Fibroblast of the aortic adventitia (primary cell): ENCODE data around the gene YJEFN3. TPM values are rescaled to one million over a fixed set of nuclear protein-coding genes. Genes with fewer than 3 reads are reported as not detected.

Source experiments
- DNase-seq: peaks from one replicate; pipeline ENCODE4 v3.0.0-alpha.2; 2010; ENCODE audit warnings: low read depth
- H3K4me3 ChIP-seq: 2 replicates; pipeline ENCODE4 v1.5.1; 2011; ENCODE audit warnings: low read depth, mild to moderate bottlenecking, control low read depth, low read length, moderate library complexity
- total RNA-seq: library from RNA; depleted of rRNA; stranded (reverse); fragments of >200 nt; gene quantifications from 2 replicates; pipeline ENCODE4 v1.2.3, GENCODE V29; 2012; ENCODE audit warnings: low replicate concordance
- TF ChIP-seq, protein P1 (sequence below): IDR thresholded peaks from 2 replicates; pipeline ENCODE4 v1.5.1; 2011; ENCODE audit warnings: mild to moderate bottlenecking, low read length, control low read depth, inconsistent platforms; ENCODE audit not compliant: insufficient read depth

The YJEFN3 gene
- total RNA-seq, 1 donor: 0.45 TPM

DNA sequence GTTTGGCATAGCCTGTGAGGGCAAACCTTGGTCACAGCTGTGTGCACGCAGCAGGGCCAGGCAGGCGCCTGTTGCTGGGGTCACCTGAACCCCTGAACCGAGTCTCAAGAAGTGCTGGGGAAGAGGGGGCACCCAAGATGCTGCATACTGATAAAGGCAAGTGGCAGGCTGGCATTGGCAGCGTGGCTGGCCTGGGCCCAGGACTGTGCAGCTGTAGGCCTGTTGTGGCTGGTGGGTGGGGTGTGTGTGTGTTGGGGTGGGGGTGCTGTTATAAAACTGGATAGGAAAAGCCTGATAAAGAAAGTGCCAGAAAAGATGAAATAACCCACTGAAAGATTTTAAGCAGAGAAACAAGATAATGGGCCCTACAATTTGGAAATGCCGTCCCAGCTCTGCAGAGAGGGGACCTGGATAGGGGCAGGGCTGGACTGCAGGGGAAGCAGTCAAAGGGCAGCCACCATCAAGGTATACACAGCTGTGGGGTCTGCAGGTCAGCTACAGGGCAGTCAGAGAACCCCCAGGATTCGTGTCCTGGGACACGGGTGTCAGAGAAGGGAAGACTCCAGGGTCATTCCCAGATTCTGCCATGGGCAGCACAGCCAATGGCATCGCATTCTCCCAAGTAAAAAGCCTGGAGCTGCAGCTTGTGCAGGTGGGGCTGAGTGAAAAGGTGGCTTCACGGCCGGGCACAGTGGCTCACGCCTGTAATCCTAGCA is 42.5 kb downstream of the YJEFN3 start:
- TF ChIP-seq, protein P1, sequence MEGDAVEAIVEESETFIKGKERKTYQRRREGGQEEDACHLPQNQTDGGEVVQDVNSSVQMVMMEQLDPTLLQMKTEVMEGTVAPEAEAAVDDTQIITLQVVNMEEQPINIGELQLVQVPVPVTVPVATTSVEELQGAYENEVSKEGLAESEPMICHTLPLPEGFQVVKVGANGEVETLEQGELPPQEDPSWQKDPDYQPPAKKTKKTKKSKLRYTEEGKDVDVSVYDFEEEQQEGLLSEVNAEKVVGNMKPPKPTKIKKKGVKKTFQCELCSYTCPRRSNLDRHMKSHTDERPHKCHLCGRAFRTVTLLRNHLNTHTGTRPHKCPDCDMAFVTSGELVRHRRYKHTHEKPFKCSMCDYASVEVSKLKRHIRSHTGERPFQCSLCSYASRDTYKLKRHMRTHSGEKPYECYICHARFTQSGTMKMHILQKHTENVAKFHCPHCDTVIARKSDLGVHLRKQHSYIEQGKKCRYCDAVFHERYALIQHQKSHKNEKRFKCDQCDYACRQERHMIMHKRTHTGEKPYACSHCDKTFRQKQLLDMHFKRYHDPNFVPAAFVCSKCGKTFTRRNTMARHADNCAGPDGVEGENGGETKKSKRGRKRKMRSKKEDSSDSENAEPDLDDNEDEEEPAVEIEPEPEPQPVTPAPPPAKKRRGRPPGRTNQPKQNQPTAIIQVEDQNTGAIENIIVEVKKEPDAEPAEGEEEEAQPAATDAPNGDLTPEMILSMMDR: no peak
- DNase-seq: no peak
- no peak overlapping the region for H3K4me3 ChIP-seq

DNA sequence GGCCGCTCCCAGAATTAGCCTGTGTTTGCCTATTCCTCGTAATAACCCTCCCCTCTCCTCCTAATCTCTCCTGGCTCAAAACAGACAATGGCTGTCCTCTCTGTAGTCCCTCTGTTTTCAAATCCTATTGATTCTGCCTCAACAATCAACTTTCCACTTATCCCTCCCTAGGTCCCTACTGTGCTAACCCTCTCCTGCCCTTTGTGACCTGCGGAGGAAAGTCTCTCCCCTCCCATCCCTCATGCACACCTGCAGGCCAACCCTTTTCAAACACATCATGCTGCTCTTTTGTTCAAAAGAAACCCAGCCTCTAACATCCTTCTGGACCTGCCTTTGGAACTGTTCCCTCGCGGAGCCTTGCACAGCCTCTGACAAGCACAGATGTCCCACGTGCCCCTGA is 46.7 kb downstream of the YJEFN3 start:
- no peak for DNase-seq
- H3K4me3 ChIP-seq: no peak overlapping the region
- TF ChIP-seq, protein P1: no peak

DNA sequence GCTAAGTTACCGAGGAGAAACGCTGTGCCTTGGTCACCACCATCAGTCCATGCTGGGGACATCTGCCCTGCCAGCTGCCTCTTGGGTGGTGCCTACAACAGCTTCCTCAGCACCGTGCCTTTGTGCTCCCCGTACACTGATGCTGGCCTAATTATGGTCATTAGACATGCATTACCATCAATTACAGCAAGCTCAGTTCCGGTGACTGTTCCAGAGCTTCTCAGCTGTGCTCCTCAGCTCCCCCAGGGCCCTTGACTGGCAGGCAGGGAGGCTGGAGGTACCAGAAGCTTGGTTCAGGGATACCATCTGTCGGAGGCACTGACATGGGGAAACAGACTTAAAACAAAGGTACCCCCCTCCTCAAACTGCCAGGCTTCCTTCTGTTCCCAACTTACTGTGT is 49.5 kb downstream of the YJEFN3 start:
- DNase-seq: no peak
- no peak overlapping the region for H3K4me3 ChIP-seq
- TF ChIP-seq, protein P1: no peak

DNA sequence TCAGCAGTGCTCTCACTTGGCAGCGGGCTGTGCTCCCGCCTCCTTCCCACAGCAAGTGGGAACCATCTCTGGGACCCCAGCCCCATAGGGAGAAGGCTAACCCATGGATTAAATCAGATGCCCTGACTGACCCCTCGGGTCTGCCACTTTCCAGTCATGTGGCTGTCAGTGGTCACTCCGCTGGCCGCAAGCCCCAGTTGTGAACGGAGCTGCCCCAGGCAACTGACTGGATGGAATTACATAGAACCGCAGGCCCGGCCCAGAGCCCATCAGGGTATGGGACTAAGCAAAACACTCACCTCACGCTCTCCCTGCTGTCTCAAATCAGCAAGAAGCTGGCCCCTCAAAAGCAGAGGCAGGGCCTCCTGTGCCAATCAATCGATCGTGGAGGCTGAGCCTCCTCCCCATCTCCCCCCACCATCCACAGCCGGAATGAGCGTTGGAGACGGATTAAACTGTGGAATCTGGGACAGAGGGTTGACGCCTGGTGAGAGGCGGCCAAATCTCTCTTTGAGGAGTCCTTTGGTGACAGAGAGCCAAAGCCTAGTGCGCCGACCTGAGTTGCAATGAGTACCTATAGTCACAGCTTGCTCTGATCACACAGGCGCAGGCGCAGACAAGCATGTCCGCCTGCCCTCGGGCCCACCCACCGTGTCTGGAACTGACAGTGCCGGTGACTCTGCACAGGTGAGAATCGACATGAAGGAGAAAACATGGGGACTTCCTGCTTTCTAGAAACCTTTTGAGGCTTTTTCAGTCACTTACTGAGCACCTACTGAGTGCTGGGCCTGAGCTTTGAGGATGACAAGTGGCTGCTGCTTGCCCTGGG is 51.0 kb downstream of the YJEFN3 start:
- TF ChIP-seq, protein P1: no peak
- no peak for DNase-seq
- H3K4me3 ChIP-seq: no peak overlapping the region

DNA sequence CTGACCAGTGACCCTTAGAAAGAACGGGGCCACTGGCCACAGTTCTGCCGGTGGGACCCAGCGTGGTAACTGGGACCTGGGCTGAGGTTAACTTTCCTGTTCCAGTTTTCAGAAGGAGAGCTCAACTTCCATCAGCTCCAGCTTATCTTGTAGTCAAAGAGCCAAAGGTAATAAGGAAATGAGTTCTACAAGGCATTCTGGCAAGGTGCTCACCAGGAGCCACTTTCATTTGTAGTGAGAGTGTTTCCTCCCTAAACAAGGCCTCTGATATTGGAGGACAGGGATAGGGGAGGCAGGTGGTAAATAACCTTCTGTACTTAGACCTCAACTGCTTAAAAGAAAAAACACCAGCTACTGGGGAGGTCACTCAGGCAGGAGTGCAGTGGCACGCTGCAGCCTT is 51.7 kb downstream of the YJEFN3 start:
- no peak for DNase-seq
- TF ChIP-seq, protein P1: no peak
- H3K4me3 ChIP-seq: no peak overlapping the region

DNA sequence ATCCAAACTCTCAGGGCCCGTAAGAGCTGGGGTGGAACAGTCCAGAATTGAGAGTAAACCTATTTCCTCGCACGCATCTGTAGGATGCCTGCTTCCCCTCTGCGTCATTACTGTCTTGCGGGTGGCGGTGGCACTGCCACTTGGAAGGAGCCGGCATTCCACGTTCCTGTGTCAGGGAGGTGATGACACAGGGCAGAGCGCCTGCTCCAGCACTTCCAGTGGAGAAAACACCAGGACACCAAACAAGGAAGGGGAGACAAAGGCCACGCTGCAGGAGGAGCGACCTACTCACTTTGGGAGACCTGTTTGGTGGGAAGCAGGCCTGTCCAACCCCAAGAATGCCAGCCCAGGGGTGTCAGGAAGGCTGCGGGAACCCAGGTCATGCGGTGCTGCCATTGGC is 52.7 kb downstream of the YJEFN3 start:
- no peak for DNase-seq
- no peak overlapping the region for H3K4me3 ChIP-seq
- TF ChIP-seq, protein P1: no peak
